Activated CD4-positive, alpha-beta T cell treated with anti-CD3 and anti-CD28 coated beads, Interleukin-2, amount 50 U/mL, for 16 hours (primary cell): ENCODE results near the gene TCF7L2.

Experiments used
- DNase-seq: peaks from one replicate; pipeline ENCODE4 v3.0.0-alpha.2; 2020

Gene TCF7L2

GRCh38 chr10:112949143-112949823, 764 bp upstream of the TCF7L2 start:
- DNase-seq: no peak

- peak; percentile 11 for DNase-seq
These were observed 789 bp downstream of the TCF7L2 start for GRCh38 chr10:112950714-112951358.

GRCh38 chr10:112951359-112952281, 1.6 kb downstream of the TCF7L2 start:
- DNase-seq: peak; percentile 20

- DNase-seq: no peak
These were observed 2.5 kb downstream of the TCF7L2 start for GRCh38 chr10:112952282-112953173.

GRCh38 chr10:112953174-112954159, 3.4 kb downstream of the TCF7L2 start:
- DNase-seq: no peak

- no peak for DNase-seq
These were observed 5.0 kb downstream of the TCF7L2 start for GRCh38 chr10:112954974-112955581.

- DNase-seq: no peak
These were observed 5.8 kb downstream of the TCF7L2 start for GRCh38 chr10:112955582-112956421.

GRCh38 chr10:112956631-112957350, 6.7 kb downstream of the TCF7L2 start:
- DNase-seq: no peak

GRCh38 chr10:112957640-112958092, 7.6 kb downstream of the TCF7L2 start:
- DNase-seq: no peak

- DNase-seq: no peak
These were observed 8.4 kb downstream of the TCF7L2 start for GRCh38 chr10:112958275-112958995.

- no peak for DNase-seq
These were observed 9.3 kb downstream of the TCF7L2 start for GRCh38 chr10:112959207-112959838.

- no peak for DNase-seq
These were observed 10.2 kb downstream of the TCF7L2 start for GRCh38 chr10:112960151-112960681.

GRCh38 chr10:112961609-112962008, 11.6 kb downstream of the TCF7L2 start:
- DNase-seq: no peak

GRCh38 chr10:112962343-112962742, 12.3 kb downstream of the TCF7L2 start:
- DNase-seq: no peak

- no peak for DNase-seq
These were observed 13.8 kb downstream of the TCF7L2 start for GRCh38 chr10:112963835-112964234.

- DNase-seq: no peak
These were observed 14.4 kb downstream of the TCF7L2 start for GRCh38 chr10:112964482-112964881.

- no peak for DNase-seq
These were observed 16.3 kb downstream of the TCF7L2 start for GRCh38 chr10:112966194-112966855.
